RKO (cell line): ENCODE measurements around the gene NLGN4X.
"Not testable (repeated sequence)": the region's sequence is repeated elsewhere in the genome, so short reads cannot be mapped to it uniquely, and the experiment has no call there.

Source experiments
- DNase-seq: peaks from one replicate; pipeline ENCODE4 v3.0.0-alpha.2; 2016; ENCODE audit warnings: low spot score

NLGN4X gene

DNA sequence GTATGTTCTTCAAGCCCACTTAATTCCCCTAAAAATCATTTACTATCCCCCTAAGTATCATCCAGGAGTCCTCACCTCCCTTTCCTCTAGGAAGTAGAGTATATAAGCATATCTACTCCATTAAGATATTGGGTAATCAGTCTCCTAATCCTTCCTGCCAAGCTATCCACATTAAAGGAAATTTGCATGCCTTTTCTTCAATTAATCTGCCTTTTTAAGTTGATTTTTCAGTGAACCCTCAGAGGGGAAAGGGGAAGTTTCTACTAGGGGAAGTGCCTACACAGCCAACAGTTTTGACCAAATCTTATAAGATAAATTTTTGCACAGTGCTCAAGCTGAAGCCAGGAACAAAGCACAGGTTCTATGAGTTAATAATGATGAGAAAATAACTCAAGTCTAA, 222.8 kb downstream of the NLGN4X start:
- no peak for DNase-seq

DNA sequence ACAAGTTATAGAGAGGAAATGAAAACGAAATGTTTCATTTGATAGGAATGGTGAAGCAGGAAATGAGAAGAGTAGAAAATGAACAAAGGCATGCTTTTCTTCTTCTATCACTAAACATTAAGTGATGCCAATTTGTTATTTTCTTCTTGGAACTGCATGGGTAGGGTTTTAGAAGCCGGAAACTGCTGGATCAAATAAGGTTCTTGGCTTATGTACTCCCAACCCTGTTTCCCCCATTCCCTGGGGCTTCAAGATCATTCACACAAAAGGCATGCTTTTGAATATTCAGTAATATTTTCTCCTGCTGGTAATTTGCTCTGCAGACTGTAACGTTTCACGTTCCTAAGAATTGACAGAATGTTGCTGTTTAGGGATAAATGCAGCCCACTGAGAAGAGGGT, 224.1 kb downstream of the NLGN4X start:
- DNase-seq: no peak

DNA sequence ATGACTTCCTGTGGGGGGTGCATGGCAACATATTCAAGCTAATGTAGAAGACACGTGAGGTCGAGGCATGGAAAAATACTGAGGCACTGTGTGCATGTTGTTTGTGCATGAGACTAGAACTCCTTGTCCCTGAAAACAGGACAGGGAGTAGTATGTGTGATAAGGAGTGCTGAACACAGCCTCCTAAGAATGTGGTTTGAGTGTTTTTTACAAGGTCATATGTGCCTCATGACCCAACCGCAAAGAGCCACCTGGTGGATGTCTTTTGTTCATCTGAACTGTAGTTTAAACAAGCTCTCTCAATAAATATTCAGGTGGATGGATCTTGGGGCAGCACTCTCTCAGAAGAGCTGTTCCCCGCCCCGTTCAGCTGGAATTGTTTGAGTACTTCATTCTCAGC, 226.6 kb downstream of the NLGN4X start:
- DNase-seq: peak; percentile 4

DNA sequence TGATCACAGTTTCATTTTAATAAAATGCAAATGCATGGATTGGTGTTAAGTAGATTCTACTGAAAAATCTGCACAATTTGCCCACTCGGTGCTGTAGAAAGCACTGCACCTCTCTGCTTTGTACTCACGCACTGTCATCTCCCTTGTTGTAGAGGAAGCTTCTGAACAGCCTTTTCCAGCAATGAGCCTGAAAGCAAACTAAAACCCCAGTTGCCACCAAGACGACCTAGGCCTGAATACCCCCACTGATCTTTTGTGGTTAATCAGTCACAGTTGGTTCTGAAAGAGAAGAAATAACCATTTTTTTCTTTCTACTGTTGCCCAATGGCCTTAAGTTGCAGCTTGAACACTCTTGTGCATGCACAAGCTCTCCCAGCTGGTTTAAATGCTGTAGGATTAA, 229.8 kb downstream of the NLGN4X start:
- DNase-seq: no peak

DNA sequence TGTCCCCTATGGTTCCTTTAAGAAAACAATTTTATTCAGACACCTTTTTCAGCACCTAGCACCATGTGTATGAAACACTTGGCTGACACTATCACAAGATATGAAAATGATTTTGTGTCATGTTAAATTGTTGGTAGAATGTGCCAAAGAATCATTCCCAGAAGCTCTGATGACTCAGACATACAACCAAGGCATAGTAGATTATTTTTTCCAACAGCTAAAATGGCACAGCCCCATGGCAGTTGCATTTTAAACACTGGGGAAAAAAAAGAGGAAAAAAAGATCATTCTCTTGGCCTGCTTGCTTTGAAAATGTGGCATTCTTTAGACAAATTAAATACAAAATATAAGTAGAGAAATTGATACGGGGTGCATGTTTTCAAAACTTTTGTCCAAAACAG, 230.2 kb downstream of the NLGN4X start:
- no peak for DNase-seq

DNA sequence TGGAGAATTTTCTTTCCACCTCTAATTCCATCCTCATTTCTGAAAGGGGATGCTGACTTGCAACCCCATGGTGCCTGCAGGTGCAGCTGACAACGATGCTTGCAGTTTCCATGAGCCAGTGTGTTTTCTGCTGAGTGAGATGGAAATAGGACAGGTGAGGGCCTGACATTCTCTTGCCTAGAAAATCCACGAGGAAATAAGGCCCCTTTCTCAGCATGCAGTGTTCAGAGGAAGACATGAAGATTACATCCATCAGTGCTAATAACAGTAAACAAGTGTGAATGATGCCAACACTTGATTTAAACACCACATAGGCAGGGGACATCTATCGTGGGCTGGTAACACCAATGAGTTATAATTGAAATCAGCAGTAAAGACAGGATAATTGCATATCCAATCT, 237.3 kb downstream of the NLGN4X start:
- DNase-seq: no peak

DNA sequence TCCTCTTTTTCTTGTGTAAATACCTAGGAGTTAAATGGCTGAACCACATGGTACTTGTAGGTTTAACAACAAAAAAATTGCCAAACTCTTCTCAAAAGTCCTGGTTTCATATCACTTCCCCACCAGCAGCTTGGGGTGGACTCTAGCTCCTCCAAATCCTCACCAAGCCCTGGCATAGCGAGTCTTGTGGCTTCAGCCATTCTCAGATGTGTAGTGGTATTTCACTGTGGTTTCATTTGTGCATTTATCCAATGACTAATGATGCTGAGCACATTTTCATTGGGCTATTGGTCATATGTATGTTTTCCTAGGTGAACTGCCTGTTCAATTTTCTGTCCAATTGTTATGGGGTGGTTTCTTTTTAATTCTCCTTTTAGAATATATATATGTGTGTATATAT, 249.3 kb downstream of the NLGN4X start:
- no peak for DNase-seq

DNA sequence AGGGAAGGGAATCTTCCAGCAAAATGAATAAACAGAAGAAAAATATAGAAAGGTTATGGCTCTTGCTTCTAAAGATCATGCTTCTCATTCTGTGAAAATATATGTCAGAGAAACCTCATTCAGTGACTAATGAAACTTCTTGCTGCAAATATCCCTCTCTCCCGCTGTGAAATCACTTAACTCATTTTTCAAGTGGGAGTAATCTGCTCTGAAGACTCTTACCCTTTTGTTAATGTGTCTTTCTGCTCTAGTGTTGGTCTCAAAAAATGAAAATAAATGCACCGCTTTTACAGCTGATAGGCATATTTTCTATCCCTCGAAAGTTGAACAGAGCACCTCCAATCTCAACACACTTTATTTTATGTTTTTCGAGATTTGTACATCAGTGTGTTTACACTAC, 252.3 kb downstream of the NLGN4X start:
- DNase-seq: no peak

DNA sequence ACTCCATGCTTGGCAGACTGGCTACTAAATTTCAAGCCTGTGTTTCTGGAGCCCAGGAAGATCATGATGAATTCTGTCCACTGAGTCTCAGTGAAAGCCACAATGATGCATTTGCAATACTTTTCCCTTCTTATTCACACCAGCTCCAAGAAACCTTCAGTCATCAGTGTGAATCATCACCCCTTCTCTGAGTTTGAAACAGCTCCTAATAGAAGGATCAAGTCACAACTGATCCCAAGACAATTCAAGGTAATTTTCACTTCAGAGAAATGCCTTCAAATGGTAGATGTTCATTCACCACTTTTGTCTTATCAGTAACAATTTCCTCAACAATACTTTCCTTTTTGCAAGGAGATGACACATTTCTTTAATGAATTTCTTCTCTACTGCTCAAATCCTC, 257.4 kb downstream of the NLGN4X start:
- peak; percentile 11 for DNase-seq

DNA sequence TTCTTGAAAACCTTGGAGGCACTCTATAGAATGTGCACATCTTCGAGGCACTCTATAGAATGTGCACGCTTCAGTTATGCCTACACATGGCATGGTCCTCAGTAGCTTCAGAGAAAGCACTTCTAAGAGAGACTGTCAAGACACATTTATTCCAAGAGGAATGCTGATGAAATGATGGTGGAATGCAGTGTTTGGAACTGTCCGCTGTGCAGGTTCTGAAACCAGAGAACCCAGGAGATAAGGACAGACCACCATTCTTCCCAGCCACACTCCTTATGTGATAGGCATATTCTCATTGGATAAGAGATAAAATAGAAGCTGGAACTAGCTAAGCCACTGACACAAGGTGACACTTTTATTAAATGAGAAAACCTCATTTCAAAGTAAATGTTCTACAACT, 263.3 kb downstream of the NLGN4X start:
- no peak for DNase-seq

DNA sequence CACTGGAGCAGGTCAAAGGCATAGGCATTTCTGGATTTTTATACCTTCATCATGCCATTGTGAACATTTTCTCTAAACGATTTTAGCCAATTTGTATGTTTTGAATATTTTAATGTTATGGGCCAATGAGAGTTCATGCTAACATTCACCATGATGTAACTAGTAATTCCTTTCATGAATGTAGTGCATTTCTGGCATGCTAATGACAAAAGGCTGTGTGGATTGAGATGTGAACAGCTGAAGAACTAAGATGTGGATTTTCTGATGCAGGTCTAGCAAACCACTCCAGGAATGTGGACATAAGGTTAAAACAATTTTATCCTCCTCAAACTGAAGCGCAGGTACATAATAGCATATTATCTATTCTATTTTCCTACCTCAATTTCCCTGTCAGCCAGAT, 269.4 kb downstream of the NLGN4X start:
- DNase-seq: no peak

DNA sequence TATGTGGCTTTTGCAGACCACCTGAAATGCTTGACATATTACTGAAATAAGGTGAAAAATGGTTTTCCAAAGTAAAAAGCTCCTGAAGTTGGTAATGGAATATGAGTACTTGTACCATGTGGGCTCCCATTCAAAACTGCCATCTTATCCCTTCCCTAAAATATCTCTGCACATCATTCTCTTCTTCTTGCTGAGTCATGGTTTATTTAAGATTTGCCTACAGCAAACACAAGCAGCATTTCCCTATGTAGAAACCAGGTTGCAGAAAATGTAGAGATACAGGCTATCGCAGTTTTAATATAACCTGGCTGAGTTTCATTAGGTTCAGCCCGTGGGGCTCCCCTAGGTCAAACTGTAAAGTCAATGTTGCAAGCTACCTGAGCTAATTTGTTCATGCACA, 270.1 kb downstream of the NLGN4X start:
- DNase-seq: no peak

DNA sequence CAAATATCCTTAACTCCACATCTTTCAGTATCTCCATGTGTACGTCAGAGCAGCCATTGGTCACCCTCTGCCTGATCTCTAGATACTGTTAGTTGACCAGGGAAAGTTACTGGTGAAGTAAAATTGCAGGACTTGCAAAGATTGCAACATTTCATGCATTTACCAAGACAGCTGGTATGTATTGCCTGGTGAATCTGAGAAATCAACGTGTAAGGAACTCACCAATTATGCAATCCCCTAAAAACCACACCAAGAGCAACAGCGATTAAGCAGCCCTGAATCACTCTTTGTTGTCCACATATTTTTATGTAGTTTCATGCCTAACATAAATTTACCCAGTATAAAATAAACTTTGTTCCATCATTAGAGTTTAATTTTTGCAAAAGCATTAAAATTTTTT, 271.2 kb downstream of the NLGN4X start:
- DNase-seq: no peak

DNA sequence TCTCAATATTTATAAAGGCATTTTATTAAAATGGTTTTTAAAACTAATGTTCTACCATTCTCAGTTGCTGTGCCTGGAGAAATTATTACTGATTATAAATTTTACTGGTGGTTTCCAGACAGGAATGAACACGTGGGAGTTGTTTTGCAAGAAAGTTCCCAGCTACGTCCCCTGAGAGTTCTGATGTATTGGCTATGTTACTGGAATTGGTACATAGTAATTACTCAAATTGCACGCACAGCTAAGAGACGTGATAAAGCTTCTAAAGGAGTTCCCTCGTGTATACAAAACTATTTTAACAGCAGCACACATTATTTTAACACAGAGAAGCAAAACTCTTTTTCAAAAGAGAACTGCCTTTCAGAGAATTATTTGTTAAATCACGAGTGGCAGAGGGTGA, 292.2 kb downstream of the NLGN4X start:
- no peak for DNase-seq

DNA sequence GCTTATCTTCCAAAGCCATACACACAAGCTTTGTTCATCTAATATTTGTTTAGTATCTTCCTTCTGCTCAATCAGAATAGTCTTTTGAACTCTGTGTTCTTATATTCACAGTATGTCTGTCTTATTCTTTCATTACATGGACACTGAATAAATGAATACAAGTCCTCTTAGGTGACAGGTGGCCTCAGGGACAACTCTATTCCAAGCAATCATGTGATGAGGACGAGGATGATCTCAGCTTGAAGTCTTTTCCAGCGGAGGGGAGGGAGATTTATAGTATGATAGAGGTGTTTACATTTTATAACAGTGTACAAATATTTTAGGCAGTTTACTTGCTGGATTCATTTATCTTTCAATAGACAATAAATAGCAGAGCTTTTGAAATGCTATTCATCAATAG, 300.4 kb downstream of the NLGN4X start:
- DNase-seq: no peak

DNA sequence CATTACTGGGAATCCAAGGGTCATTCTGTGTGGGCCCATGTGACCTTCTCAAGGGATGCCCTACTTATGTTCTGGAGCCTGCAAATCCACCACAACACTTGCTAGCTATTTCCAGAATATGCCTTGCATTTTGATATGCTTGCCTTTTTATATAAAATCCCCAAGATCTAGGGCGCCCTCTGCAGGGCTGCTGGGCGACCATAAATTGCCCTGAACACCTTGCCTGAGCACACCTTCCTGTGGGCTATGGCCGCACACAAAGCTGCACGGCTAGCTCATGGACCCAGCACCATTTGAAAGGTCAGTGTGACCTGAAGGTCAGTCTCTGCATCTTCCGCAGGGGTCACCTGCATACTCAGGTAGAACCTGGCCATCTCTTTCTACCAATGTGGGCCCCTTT, 311.7 kb downstream of the NLGN4X start:
- DNase-seq: peak; percentile 16

DNA sequence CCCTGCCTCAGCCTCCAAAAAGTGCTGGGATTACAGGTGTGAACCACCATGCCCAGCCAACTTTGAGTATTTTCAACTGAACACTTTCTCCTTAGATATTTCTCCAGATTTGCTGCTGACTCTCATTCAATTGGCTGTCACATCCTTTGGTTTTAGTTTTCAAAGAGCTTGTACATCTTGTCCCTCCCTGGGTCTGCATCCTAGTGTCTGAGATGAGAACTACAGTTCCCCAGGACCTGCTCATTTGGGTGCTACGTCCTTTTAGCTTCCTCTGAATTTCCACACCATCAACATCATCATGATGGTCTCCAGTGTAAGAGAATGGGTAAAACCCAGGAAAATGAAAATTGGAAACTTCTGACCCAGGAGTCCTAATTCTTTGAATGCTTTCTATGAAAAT, 312.9 kb downstream of the NLGN4X start:
- DNase-seq: no peak

DNA sequence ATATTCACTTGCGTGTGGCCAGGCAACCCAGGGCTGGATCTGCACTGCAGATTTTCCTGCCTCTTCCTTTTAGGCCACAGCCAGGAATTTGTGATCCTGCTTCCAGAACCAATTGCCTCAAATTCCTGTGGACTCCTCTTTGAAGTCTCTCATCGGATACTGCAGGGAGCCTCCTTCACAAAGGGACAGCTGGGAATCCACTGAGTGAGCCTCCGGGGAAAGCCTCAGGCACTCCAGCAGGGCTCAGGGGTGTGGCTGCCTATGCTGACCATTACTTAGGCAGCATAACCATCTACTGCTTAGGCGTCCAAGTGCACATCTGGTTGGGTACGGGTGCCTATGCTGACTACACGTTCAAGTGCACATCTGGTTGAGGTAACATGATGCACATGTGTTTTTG, 321.5 kb downstream of the NLGN4X start:
- no peak for DNase-seq

DNA sequence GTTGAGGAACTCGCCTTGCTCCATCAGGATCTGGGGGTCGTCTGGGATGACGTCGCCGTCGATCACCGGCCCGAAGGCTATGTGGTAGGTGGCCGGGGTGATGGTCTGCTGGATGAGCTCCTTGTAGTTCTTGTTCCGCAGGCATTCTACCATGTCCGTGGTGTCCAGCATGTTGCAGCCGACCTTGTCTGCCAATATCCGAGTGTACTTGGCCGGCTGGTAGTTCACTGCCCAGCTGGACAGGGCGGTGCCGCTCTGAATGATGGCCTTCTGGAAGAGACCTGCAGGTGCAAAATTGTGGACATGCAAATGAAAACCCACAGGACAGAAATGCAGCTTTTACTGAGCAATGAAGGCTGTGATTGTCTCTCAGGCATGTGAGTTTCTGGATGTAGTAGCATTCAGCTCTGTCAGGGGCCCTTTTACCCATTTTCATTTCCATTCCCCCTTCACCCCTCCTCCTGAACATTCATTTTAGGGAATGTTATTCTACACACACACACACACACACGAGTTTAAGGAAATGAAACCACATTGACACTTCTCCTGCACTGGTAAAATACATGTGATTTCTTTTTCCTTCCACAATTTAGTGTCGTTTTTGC, 325.0 kb downstream of the NLGN4X start:
- DNase-seq: not testable (repeated sequence)

DNA sequence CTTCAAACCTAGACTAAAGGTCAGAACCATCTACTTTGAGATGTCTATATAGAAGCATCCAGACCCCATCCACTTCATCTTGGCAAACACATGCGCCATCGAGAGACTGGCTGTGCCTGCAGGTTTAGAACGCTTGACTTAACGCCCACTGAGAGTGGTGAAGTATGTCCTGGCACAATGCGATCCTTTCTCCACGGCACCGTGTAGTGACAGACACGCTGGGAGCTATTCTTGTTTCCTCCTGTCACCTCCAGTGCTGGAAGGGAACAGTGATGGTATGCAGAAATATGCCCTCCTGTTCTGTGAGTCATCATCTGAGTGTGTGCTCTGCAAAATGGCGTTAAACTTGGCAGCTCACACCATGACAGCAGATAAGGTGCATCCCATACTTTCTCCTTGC, 330.2 kb downstream of the NLGN4X start:
- no peak for DNase-seq

DNA sequence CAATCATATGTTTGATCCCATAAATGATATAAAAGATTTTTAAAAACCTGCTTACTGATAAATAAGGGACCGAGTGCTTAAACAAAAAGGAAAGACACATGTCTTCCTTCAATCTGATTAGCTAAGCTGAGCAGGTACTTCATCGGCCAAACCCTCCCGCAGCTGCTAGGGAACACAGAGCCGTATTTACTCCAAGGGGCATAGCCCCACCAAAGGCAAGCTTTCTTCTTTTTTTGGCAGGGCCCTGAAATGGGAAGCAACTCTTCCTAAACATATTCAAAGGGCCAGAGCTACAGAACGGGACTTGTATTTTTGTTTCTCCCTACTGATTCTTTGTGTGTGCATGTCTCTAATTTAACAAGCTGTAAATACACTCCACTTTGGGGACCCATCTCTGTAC, 337.3 kb downstream of the NLGN4X start:
- no peak for DNase-seq

DNA sequence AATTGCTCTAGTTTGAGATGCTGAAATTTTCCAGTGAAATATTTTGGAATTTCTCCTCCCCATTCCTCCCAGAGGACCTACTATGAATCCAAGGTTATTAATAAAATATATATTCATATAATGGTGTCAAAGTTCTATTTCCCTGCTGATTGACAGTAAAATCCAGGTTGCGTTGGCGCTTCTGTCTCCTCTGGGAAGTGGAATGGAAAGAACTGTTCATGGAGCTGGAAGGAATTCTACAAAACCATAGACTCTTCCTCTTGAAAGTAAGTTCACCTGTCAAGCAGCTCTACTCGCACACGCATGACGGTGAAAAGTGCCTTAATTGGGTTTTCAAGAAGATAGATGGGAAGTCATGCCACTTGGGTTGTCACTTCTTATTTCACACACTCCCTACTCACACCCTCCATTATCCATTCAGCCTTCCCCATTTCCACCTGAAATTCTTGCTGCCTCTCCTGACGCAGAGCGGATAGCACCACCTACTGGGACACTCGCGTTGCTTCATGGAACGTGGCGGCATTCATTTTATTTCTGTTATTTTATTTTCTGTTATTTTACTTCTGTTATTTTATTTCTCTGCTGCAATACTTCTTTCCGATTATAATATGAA, 351.6 kb downstream of the NLGN4X start:
- DNase-seq: peak; percentile 31

DNA sequence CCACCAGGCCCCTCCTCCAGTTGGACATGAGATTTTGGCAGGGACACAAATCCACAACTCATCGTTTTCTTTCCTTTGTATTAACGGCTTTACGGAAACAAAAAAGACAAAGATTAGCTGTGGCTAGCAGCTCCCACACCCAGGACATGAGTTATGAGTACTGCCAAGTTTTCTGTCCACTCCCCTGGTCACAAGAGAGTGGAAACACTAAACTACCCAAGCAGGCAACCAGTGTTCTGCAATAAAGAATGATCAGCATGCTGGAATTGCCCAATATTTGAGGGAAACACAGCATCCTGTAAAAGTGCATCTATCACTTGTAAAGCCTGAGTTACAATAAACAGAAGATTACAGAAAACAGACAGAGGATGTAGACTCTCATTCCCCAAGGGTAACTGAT, 358.4 kb downstream of the NLGN4X start:
- no peak for DNase-seq

DNA sequence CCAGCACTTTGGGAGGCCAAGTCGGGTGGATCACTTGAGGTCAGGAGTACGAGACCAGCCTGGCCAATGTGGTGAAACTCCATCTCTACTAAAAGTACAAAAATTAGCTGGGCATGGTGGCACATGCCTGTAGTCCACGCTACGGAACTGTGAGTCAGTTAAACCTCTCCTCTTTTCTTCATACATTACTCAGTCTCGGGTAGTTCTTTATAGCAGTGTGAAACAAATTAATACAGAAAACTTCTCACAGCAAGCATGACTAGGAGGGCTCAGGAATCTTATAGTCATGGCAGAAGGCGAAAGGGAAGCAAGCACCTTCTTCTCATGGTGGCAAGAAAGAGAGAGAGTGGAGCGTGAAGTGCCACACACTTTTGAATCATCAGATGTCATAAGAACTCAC, 358.9 kb downstream of the NLGN4X start:
- DNase-seq: no peak

DNA sequence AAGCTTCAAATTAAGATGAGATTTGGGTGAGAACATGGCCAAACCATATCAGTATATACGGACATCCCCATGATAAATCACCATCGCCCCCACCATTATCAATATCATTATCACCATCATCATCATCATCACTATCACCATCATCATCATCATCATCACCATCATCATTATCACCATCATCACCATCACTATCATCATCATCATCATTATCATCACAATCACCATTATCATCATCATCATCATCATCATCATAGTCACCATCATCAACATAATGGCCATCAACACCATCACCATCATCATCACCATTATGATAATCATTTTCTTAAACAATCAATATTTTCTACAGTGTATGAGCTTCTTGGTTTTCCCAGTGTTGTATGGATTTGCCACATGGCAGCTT, 360.9 kb downstream of the NLGN4X start:
- no peak for DNase-seq
